GM21723 (cell line): ENCODE results near the gene DHX34.
"Not testable (repeated sequence)": the region's sequence is repeated elsewhere in the genome, so short reads cannot be mapped to it uniquely, and the experiment has no call there.

ENCODE experiments used
- ATAC-seq: cut with Tn5 transposase; IDR thresholded peaks from one replicate; pipeline ENCODE4 v1.9.1; 2021; ENCODE audit warnings: mild to moderate bottlenecking, moderate library complexity; ENCODE audit not compliant: unreplicated experiment

DHX34 gene

GRCh38 chr19:47365455-47365854 is 16.3 kb downstream of the DHX34 start:
- not testable (repeated sequence) for ATAC-seq

GRCh38 chr19:47370045-47370611 is 21.0 kb downstream of the DHX34 start:
- no peak for ATAC-seq

- no peak for ATAC-seq
Observed at GRCh38 chr19:47371261-47371660, 22.1 kb downstream of the DHX34 start.

GRCh38 chr19:47372603-47373002 is 23.5 kb downstream of the DHX34 start:
- ATAC-seq, result no peak

GRCh38 chr19:47373246-47374240 is 24.4 kb downstream of the DHX34 start:
- no peak for ATAC-seq

- ATAC-seq, result no peak
Observed at GRCh38 chr19:47374876-47375693, 26.0 kb downstream of the DHX34 start.

- ATAC-seq, result no peak
Observed at GRCh38 chr19:47375694-47376588, 26.8 kb downstream of the DHX34 start.

GRCh38 chr19:47376589-47377144 is 27.6 kb downstream of the DHX34 start:
- no peak for ATAC-seq

GRCh38 chr19:47377208-47377701 is 28.1 kb downstream of the DHX34 start:
- ATAC-seq, result no peak

- ATAC-seq, result no peak
Observed at GRCh38 chr19:47377801-47378200, 28.7 kb downstream of the DHX34 start.

- no peak for ATAC-seq
Observed at GRCh38 chr19:47378246-47378645, 29.1 kb downstream of the DHX34 start.

- no peak for ATAC-seq
Observed at GRCh38 chr19:47379381-47379938, 30.3 kb downstream of the DHX34 start.

- no peak for ATAC-seq
Observed at GRCh38 chr19:47380559-47380958, 31.4 kb downstream of the DHX34 start.

- ATAC-seq, result no peak
Observed at GRCh38 chr19:47381121-47381520, 32.0 kb downstream of the DHX34 start.

- ATAC-seq, result no peak
Observed at GRCh38 chr19:47381653-47382279, 32.7 kb downstream of the DHX34 start.

- ATAC-seq, result not testable (repeated sequence)
Observed at GRCh38 chr19:47383890-47384289, 34.8 kb downstream of the DHX34 start.

GRCh38 chr19:47384533-47384932 is 35.4 kb downstream of the DHX34 start:
- not testable (repeated sequence) for ATAC-seq

GRCh38 chr19:47386582-47386981 is 37.5 kb downstream of the DHX34 start:
- not testable (repeated sequence) for ATAC-seq

- ATAC-seq, result not testable (repeated sequence)
Observed at GRCh38 chr19:47387623-47388022, 38.5 kb downstream of the DHX34 start.
